Measurements from ENCODE around the gene ZNF883.

Gene ZNF883

DNA sequence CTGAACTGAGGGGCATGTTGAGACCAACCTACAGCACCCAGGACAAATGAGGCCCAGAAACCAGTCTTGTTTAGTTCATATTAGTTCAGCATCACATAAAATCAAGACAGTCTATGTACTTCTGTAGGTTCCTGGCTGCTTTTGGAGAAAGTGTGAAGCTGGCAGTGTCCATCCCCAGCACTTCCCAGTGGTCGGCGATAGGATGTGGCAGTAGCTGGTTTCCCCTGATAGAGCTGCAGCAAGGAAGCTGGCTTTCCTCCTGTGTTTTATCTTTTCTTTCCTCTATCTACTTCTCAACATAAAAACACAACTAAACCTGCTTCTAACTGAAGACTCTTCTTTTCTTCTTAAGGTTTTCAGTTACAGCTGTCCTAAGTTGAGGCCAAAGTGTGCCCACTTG, 78.3 kb downstream of the ZNF883 start:
- no peak for DNase-seq (ENCODE audit: extremely low spot score)
- TF ChIP-seq LEF1 (IDR thresholded peaks at IDR 0.05; ENCODE audit: borderline replicate concordance) (no peak), NFRKB (IDR thresholded peaks at IDR 0.05) (no peak), ELF4 (IDR thresholded peaks at IDR 0.05) (no peak), ZNF384 (IDR thresholded peaks at IDR 0.05) (no peak), SUZ12 (IDR thresholded peaks at IDR 0.05) (no peak), HDGF (IDR thresholded peaks at IDR 0.05; ENCODE audit: borderline replicate concordance) (no peak), BHLHE40 (IDR thresholded peaks at IDR 0.05; ENCODE audit: borderline replicate concordance) (no peak), ARNT (IDR thresholded peaks at IDR 0.05) (no peak), TARDBP (IDR thresholded peaks at IDR 0.05) (no peak), CTBP1 (IDR thresholded peaks at IDR 0.05; ENCODE audit: borderline replicate concordance) (no peak), SP1 (IDR thresholded peaks at IDR 0.05) (no peak), L3MBTL2 (conservative IDR thresholded peaks at IDR 0.05) (no peak)
- TF ChIP-seq, protein P1, sequence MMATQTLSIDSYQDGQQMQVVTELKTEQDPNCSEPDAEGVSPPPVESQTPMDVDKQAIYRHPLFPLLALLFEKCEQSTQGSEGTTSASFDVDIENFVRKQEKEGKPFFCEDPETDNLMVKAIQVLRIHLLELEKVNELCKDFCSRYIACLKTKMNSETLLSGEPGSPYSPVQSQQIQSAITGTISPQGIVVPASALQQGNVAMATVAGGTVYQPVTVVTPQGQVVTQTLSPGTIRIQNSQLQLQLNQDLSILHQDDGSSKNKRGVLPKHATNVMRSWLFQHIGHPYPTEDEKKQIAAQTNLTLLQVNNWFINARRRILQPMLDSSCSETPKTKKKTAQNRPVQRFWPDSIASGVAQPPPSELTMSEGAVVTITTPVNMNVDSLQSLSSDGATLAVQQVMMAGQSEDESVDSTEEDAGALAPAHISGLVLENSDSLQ (IDR thresholded peaks at IDR 0.05) = no peak
- ChIA-PET POLR2A (no interaction called here), CTCF (no interaction called here)

DNA sequence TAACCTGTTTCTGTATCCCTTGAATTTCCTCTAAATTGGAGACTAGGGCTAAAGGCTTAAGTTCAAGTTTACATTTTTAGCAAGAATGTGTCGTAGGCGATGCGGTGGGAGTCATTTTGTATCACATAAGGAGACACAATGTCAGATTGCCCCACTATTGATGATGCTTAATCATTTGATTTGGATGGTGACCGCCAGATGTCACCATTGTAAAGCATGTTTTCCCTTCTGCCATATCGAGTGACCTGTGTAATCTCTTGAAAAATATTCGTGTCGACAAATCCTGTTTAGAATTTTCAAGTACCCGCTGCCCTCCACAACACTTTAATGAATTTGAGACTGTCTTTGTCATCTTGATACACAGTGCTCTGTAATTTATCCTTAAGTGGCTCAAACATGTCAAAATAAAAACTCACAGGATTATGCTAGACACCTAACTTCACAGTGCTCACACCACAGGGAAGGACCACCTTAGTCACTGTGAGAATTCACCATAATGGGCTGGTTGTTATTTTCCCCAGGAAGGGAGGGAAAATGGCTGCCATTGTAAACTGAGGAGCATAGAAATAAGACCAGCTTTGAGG, 86.8 kb downstream of the ZNF883 start:
- TF ChIP-seq NFRKB (IDR thresholded peaks at IDR 0.05) (no peak), ARNT (IDR thresholded peaks at IDR 0.05) (no peak), FOXM1 (IDR thresholded peaks at IDR 0.05; ENCODE audit: borderline replicate concordance) (no peak), SUZ12 (IDR thresholded peaks at IDR 0.05) (no peak), SP1 (IDR thresholded peaks at IDR 0.05) (no peak), CTBP1 (IDR thresholded peaks at IDR 0.05; ENCODE audit: borderline replicate concordance) (no peak)
- TF ChIP-seq, protein P1 (IDR thresholded peaks at IDR 0.05) = no peak
- ChIA-PET CTCF (no interaction called here), POLR2A (no interaction called here)
- DNase-seq (ENCODE audit: extremely low spot score) = peak; percentile 41

DNA sequence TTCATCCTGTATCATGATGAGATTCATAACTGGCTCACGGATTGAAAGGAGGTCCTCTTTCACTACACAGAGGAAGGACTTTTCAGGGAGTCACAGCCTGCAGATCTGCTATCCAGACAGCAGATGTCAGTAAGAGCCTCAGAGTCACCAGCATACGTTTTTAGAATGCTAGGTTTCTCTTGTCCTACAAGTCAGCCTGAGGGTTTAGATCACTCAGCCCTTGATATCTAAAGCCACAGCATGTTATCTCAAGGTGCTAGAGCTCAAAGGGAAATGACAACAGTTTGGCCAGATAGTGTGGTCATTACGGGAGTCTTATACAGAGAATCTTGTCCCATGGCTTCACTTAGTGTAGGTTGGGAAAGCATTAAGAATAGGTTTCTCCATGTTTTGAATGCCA, 90.4 kb downstream of the ZNF883 start:
- CTCF ChIA-PET = no interaction called here
- POLR2A ChIA-PET = no interaction called here
- TF ChIP-seq SUZ12 (IDR thresholded peaks at IDR 0.05) (no peak), ARNT (IDR thresholded peaks at IDR 0.05) (no peak)
- peak; percentile 38 for DNase-seq (ENCODE audit: extremely low spot score)

DNA sequence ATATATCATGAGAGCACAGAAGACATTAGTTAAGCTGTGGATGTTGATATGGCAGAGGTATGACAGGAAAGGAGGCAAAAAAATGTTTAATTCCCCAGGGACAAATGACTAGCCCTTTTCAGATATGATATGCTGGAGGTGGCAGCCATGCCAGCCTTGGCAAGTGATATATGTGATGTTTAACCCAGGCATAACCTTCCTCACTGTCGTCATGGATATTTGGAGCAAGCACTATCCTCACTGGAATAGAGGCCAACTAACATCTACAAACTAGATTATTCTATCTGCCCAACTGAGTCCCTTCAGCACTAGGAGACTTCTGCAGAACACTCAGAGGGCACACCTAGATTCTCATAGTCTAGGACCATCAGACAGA, 94.0 kb downstream of the ZNF883 start:
- TF ChIP-seq TARDBP (IDR thresholded peaks at IDR 0.05) = no peak
- no peak for TF ChIP-seq L3MBTL2 (conservative IDR thresholded peaks at IDR 0.05)
- no peak for TF ChIP-seq BHLHE40 (IDR thresholded peaks at IDR 0.05; ENCODE audit: borderline replicate concordance)
- TF ChIP-seq ELF4 (IDR thresholded peaks at IDR 0.05) = no peak
- no peak for TF ChIP-seq SUZ12 (IDR thresholded peaks at IDR 0.05)
- TF ChIP-seq NFRKB (IDR thresholded peaks at IDR 0.05) = no peak
- CTCF ChIA-PET = no interaction called here
- no peak for DNase-seq (ENCODE audit: extremely low spot score)
- POLR2A ChIA-PET = no interaction called here

DNA sequence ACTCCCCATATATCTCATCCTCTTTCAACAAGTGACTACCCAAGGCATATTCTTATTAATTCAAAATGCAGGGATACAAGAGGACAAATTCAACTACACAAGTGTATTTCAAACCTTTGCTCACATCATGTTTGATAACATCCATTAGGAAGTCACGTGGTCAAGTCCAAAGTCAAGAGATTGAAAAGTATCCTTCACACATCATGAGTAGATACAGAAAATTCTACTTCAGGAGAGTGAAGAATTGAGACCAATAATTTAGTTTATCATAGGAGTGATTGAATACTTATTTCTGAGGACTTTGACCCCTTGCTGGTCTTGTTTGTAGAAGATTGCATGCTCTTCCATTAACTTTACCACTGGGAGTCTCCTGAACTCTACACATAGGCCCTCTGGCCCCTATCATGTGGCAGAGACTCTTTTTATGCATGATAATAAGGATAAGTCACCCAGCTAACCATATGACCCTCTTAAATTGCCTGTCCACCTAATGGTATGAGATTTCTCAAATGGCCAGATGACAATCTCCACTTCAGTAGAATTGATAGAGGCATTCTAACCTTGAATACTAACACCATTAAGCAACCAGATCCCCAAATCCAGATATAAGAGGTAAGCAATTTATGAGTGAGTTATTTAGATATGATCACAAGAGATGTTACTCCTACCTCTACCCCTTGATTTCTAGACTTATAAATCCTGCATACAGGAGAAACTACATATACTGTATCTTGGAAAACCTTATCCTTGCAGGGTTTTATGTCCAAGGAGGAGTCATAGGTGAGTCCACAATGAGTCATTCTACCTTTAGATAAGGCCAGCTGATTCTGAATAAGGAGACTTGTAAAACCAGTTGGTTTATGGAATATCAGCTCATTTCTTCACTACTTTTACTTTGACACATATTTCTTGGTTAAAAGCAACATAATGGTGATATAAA, 94.7 kb downstream of the ZNF883 start:
- ChIA-PET POLR2A (no interaction called here), CTCF (no interaction called here)
- TF ChIP-seq BHLHE40 (IDR thresholded peaks at IDR 0.05; ENCODE audit: borderline replicate concordance) (no peak), TARDBP (IDR thresholded peaks at IDR 0.05) (no peak), SP1 (IDR thresholded peaks at IDR 0.05) (no peak), FOXA1 (IDR thresholded peaks at IDR 0.05) (no peak), FOXM1 (IDR thresholded peaks at IDR 0.05; ENCODE audit: borderline replicate concordance) (no peak), NFRKB (IDR thresholded peaks at IDR 0.05) (no peak), ELF4 (IDR thresholded peaks at IDR 0.05) (no peak), ZNF384 (IDR thresholded peaks at IDR 0.05) (no peak), CTBP1 (IDR thresholded peaks at IDR 0.05; ENCODE audit: borderline replicate concordance) (no peak), ARNT (IDR thresholded peaks at IDR 0.05) (no peak), L3MBTL2 (conservative IDR thresholded peaks at IDR 0.05) (no peak), HDGF (IDR thresholded peaks at IDR 0.05; ENCODE audit: borderline replicate concordance) (no peak), LEF1 (IDR thresholded peaks at IDR 0.05; ENCODE audit: borderline replicate concordance) (no peak), FOXK2 (IDR thresholded peaks at IDR 0.05) (no peak), SUZ12 (IDR thresholded peaks at IDR 0.05) (no peak)
- TF ChIP-seq, protein P1 (IDR thresholded peaks at IDR 0.05) = no peak
- DNase-seq (ENCODE audit: extremely low spot score) = no peak

DNA sequence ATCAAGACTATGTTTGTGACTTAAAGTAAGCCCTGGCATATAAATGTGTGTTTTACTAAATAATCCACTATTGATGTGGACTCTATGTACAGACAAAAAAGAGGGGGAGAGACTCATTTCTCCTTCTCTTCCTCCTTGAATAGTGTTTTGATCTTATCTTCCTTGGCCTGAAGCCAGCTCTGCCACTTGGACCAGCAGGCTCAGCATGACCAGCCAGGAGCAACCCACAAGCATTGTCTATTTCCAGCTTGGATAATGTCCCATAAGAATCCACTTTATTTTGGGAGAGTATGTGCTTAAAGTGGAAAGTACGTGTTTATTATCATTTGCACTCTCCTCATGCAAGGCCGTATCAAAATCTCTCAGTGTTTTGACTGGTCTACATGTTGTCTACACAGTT, 97.5 kb downstream of the ZNF883 start:
- ChIA-PET POLR2A (no interaction called here), CTCF (no interaction called here)

More for the DNA sequence above, 97.5 kb downstream of the ZNF883 start:
- TF ChIP-seq CTBP1 (IDR thresholded peaks at IDR 0.05; ENCODE audit: borderline replicate concordance) (no peak), FOXA1 (IDR thresholded peaks at IDR 0.05) (no peak), FOXK2 (IDR thresholded peaks at IDR 0.05) (no peak), SP1 (IDR thresholded peaks at IDR 0.05) (no peak), NFRKB (IDR thresholded peaks at IDR 0.05) (no peak), HDGF (IDR thresholded peaks at IDR 0.05; ENCODE audit: borderline replicate concordance) (no peak), ELF4 (IDR thresholded peaks at IDR 0.05) (no peak), TARDBP (IDR thresholded peaks at IDR 0.05) (no peak), BHLHE40 (IDR thresholded peaks at IDR 0.05; ENCODE audit: borderline replicate concordance) (no peak), SUZ12 (IDR thresholded peaks at IDR 0.05) (no peak), L3MBTL2 (conservative IDR thresholded peaks at IDR 0.05) (no peak), FOXM1 (IDR thresholded peaks at IDR 0.05; ENCODE audit: borderline replicate concordance) (no peak), ZNF384 (IDR thresholded peaks at IDR 0.05) (no peak), ARNT (IDR thresholded peaks at IDR 0.05) (no peak), LEF1 (IDR thresholded peaks at IDR 0.05; ENCODE audit: borderline replicate concordance) (no peak)
- TF ChIP-seq, protein P1 (IDR thresholded peaks at IDR 0.05) = no peak
- DNase-seq (ENCODE audit: extremely low spot score) = no peak
